ENCODE data around the gene CD276.
"Not testable (repeated sequence)": the region's sequence is repeated elsewhere in the genome, so short reads cannot be mapped to it uniquely, and the experiment has no call there.

Gene CD276

GRCh38 chr15:73718694-73719093 is 34.5 kb downstream of the CD276 start:
- DNase-seq (ENCODE audit: low spot score) = no peak
- ChIA-PET POLR2A (ENCODE audit: low non-redundant PET) (no interaction called here), CTCF (interaction anchor here (1.0 to 1.3 kb wide), 3 partner anchors 13 to 18 kb away, joined by 4 to 6 read pairs (median 4); no protein-coding TSS in a partner anchor)
- TF ChIP-seq, protein P1, sequence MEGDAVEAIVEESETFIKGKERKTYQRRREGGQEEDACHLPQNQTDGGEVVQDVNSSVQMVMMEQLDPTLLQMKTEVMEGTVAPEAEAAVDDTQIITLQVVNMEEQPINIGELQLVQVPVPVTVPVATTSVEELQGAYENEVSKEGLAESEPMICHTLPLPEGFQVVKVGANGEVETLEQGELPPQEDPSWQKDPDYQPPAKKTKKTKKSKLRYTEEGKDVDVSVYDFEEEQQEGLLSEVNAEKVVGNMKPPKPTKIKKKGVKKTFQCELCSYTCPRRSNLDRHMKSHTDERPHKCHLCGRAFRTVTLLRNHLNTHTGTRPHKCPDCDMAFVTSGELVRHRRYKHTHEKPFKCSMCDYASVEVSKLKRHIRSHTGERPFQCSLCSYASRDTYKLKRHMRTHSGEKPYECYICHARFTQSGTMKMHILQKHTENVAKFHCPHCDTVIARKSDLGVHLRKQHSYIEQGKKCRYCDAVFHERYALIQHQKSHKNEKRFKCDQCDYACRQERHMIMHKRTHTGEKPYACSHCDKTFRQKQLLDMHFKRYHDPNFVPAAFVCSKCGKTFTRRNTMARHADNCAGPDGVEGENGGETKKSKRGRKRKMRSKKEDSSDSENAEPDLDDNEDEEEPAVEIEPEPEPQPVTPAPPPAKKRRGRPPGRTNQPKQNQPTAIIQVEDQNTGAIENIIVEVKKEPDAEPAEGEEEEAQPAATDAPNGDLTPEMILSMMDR (conservative IDR thresholded peaks at IDR 0.05; ENCODE audit: low read depth) = no peak
- H3K27ac ChIP-seq = no peak overlapping the region

DNA sequence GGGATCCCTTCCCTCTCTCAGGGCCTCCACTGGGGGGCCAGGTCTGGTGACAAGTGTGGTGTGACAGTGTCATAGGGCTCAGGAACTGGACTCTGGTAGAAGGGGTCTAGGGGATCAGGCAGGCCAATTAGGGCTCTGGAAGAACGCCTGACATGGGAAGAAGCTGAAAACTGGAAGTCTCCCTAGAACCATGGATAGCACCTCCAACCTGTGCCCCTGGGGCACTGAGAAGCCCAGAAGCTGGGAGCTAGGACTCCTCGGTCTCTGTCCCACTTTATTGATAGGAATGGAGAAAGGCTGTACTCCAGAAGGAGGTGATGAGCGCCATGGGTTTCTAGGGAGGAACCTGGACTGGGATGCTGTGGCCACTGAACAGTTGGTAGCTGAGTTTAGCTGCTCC is 38.2 kb downstream of the CD276 start:
- no peak overlapping the region for H3K27ac ChIP-seq
- no peak for DNase-seq (ENCODE audit: low spot score)
- TF ChIP-seq, protein P1 (conservative IDR thresholded peaks at IDR 0.05; ENCODE audit: low read depth) = no peak
- CTCF ChIA-PET = interaction anchor here (0.7 to 1.0 kb wide), 3 partner anchors 22 to 449 kb away, joined by 3 to 5 read pairs (median 4); no protein-coding TSS in a partner anchor
- POLR2A ChIA-PET (ENCODE audit: low non-redundant PET) = no interaction called here

DNA sequence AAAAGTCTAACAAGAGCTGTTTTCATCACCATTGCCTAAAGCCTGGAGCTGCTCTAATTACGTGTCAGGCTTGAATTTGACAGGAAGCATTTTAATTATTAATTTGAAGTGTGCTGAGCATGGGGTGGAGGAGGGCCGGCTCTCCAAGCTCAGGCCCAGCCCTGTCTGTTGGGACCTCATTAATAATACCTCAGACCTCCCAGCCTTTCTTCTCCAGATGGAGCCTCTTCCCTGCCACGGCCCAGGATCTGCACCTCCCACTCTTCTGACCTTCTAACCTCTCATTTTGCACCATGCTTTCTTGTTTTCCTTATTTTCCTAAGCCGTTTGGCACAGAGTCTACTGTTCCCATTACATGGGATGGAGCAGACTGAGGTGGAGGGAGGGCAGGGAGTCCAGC is 39.0 kb downstream of the CD276 start:
- no peak overlapping the region for H3K27ac ChIP-seq
- ChIA-PET POLR2A (ENCODE audit: low non-redundant PET) (no interaction called here), CTCF (interaction anchor here (0.7 to 1.0 kb wide), 3 partner anchors 23 to 450 kb away, joined by 3 to 5 read pairs (median 4); no protein-coding TSS in a partner anchor)
- no peak for DNase-seq (ENCODE audit: low spot score)
- TF ChIP-seq, protein P1 (conservative IDR thresholded peaks at IDR 0.05; ENCODE audit: low read depth) = no peak

- TF ChIP-seq, protein P1 (conservative IDR thresholded peaks at IDR 0.05; ENCODE audit: low read depth) = no peak
- POLR2A ChIA-PET (ENCODE audit: low non-redundant PET) = no interaction called here
- CTCF ChIA-PET = no interaction called here
- no peak for DNase-seq (ENCODE audit: low spot score)
- H3K27ac ChIP-seq = no peak overlapping the region
Measured at GRCh38 chr15:73724212-73724611, 40.0 kb downstream of the CD276 start.

- CTCF ChIA-PET = interaction anchor here (0.7 to 1.3 kb wide), 2 partner anchors 22 to 55 kb away, joined by 4 read pairs; no protein-coding TSS in a partner anchor
- no peak overlapping the region for H3K27ac ChIP-seq
- TF ChIP-seq, protein P1 (conservative IDR thresholded peaks at IDR 0.05; ENCODE audit: low read depth) = no peak
- DNase-seq (ENCODE audit: low spot score) = no peak
- POLR2A ChIA-PET (ENCODE audit: low non-redundant PET) = no interaction called here
Measured at GRCh38 chr15:73727330-73727976, 43.3 kb downstream of the CD276 start.

- POLR2A ChIA-PET (ENCODE audit: low non-redundant PET) = not testable (repeated sequence)
Measured at GRCh38 chr15:73732051-73732450, 47.9 kb downstream of the CD276 start.

GRCh38 chr15:73732930-73733329 is 48.7 kb downstream of the CD276 start:
- POLR2A ChIA-PET (ENCODE audit: low non-redundant PET) = interaction anchor here (0.5 kb wide), 1 partner anchor 65 kb away, joined by 3 read pairs; no protein-coding TSS in a partner anchor
- no peak for DNase-seq (ENCODE audit: low spot score)
- CTCF ChIA-PET = no interaction called here
- H3K27ac ChIP-seq = no peak overlapping the region
- TF ChIP-seq, protein P1 (conservative IDR thresholded peaks at IDR 0.05; ENCODE audit: low read depth) = no peak

More at GRCh38 chr15:73732051-73732450, 47.9 kb downstream of the CD276 start:
- CTCF ChIA-PET; DNase-seq (ENCODE audit: low spot score); H3K27ac ChIP-seq: not testable (repeated sequence)

Measured in RWPE1 (cell line).